K562 (cell line): ENCODE results near the gene CD22. TPM values are rescaled to one million over a fixed set of nuclear protein-coding genes. Genes with fewer than 3 reads are reported as not detected.

Experiments
- ADNP ChIP-seq: fragments of 200-800 bp; sonication (Bioruptor generic); IDR thresholded peaks from 2 replicates; pipeline ENCODE4 v1.6.1; 2016; ENCODE audit warnings: missing genetic modification characterization, missing compliant biosample characterization
- ARID1B ChIP-seq: fragments of 450-650 bp; IDR thresholded peaks from 2 replicates; pipeline ENCODE4 v1.6.1; 2016; ENCODE audit warnings: antibody characterized with exemption, mild to moderate bottlenecking, inconsistent platforms
- ARNT ChIP-seq, 2 experiments: fragments of 450-650 bp; IDR thresholded peaks; 2 replicates each; pipeline ENCODE4 v1.6.1; 2016; ENCODE audit warnings: mild to moderate bottlenecking in 1 of 2
- ATF7 ChIP-seq: fragments of 450-650 bp; IDR thresholded peaks from 2 replicates; pipeline ENCODE4 v1.7.1; 2014; ENCODE audit warnings: mild to moderate bottlenecking, moderate library complexity
- CBFA2T3 ChIP-seq: fragments of 450-650 bp; IDR thresholded peaks from 2 replicates; pipeline ENCODE4 v1.6.1; 2017
- CBX1 ChIP-seq: sonication (generic); IDR thresholded peaks from 2 replicates; pipeline ENCODE4 v1.6.1; 2016; ENCODE audit warnings: antibody characterized with exemption, low read depth, mild to moderate bottlenecking
- CEBPB ChIP-seq: fragments of 450-650 bp; IDR thresholded peaks from 2 replicates; pipeline ENCODE4 v1.6.1; 2016; ENCODE audit warnings: missing genetic modification characterization, missing compliant biosample characterization
- JUNB ChIP-seq: fragments of 450-650 bp; formaldehyde crosslinking; conservative IDR thresholded peaks from 2 replicates; pipeline ENCODE4 v1.4.0; 2020; ENCODE audit warnings: mild to moderate bottlenecking
- NR2F6 ChIP-seq: fragments of 450-650 bp; formaldehyde crosslinking; IDR thresholded peaks from 2 replicates; pipeline ENCODE4 v1.4.0; 2020; ENCODE audit warnings: mild to moderate bottlenecking
- PTBP1 ChIP-seq: fragments of 200-400 bp; formaldehyde crosslinking; IDR thresholded peaks from 2 replicates; pipeline ENCODE4 v1.6.1; 2017; ENCODE audit warnings: low read depth, low read length
- PYGO2 ChIP-seq: fragments of 450-650 bp; IDR thresholded peaks from 2 replicates; pipeline ENCODE4 v1.6.1; 2016; ENCODE audit warnings: mild to moderate bottlenecking, missing genetic modification characterization, moderate library complexity, missing compliant biosample characterization
- SAFB ChIP-seq: fragments of 200-400 bp; formaldehyde crosslinking; IDR thresholded peaks from 2 replicates; pipeline ENCODE4 v1.6.1; 2017; ENCODE audit warnings: low read depth, low read length, borderline replicate concordance
- SIRT6 ChIP-seq: IDR thresholded peaks from one replicate; pipeline ENCODE4 v1.6.1; 2012; ENCODE audit warnings: low read depth, mild to moderate bottlenecking, control low read depth, inconsistent platforms, low read length, moderate library complexity
- SMAD1 ChIP-seq: fragments of 150-350 bp; IDR thresholded peaks from 2 replicates; pipeline ENCODE4 v1.6.1; 2014; ENCODE audit warnings: low read length, low read depth; ENCODE audit not compliant: partially characterized antibody
- TOE1 ChIP-seq, 2 experiments: fragments of 450-650 bp in 1 of 2; sonication (generic) in 1 of 2; formaldehyde crosslinking in 1 of 2; IDR thresholded peaks; 2 replicates each; pipeline versions ENCODE4 v1.7.1 to v1.8.0; 2016 to 2022; ENCODE audit warnings: borderline replicate concordance in 2 of 2, mild to moderate bottlenecking in 2 of 2, antibody characterized with exemption in 1 of 2, inconsistent platforms in 1 of 2, low read depth in 1 of 2, missing genetic modification reagents in 1 of 2, moderate library complexity in 1 of 2
- TSC22D4 ChIP-seq: fragments of 450-650 bp; IDR thresholded peaks from 2 replicates; pipeline ENCODE4 v1.6.1; 2016; ENCODE audit warnings: missing genetic modification characterization, missing biosample characterization, control low read depth
- ZNF140 ChIP-seq: fragments of 250-450 bp; sonication (Bioruptor Pico); IDR thresholded peaks from 2 replicates; pipeline ENCODE4 v1.8.0; 2021; ENCODE audit warnings: moderate library complexity, mild to moderate bottlenecking, inconsistent platforms
- ZNF668 ChIP-seq: fragments of 250-450 bp; sonication (Bioruptor Pico); IDR thresholded peaks from 2 replicates; pipeline ENCODE4 v1.8.0; 2022; ENCODE audit warnings: mild to moderate bottlenecking, inconsistent platforms
- polyA plus RNA-seq, 8 experiments: library from polyadenylated mRNA; depleted of rRNA in 4 of 8; stranded (reverse) in 5 of 8; unstranded in 3 of 8; fragments of >200 nt; fragmentation: Nextera tagmentation in 2 of 8; fragmentation: Illumina TruSeq in 1 of 8; extraction: Ambion mirVana in 2 of 8; extraction: Trizol in 1 of 8; gene quantifications; 2 replicates each; pipeline versions ENCODE4 v1.2.1 to v1.2.3, GENCODE V29; 2011 to 2014; ENCODE audit warnings: inconsistent platforms in 1 of 8, missing spikeins in 1 of 8
- total RNA-seq, 7 experiments: library from RNA; depleted of rRNA in 6 of 7; stranded (reverse); fragments of >200 nt in 6 of 7; fragmentation: Illumina TruSeq in 2 of 7; extraction: Trizol in 2 of 7; gene quantifications; 2 replicates each; pipeline versions ENCODE4 v1.2.1 to v1.2.3, GENCODE V29; 2011 to 2021; ENCODE audit warnings: low replicate concordance in 1 of 7
- TF ChIP-seq, protein P1 (sequence below), 3 experiments: fragments of 200-800 bp in 1 of 3; sonication (Bioruptor generic) in 1 of 3; sonication (generic) in 1 of 3; formaldehyde crosslinking in 1 of 3; IDR thresholded peaks; 2 replicates each; pipeline versions ENCODE4 v1.6.1 to v1.8.0; 2016 to 2022; ENCODE audit warnings: mild to moderate bottlenecking in 2 of 3, missing compliant biosample characterization in 2 of 3, missing genetic modification characterization in 2 of 3, missing genetic modification reagents in 1 of 3
- TF ChIP-seq, protein P2 (sequence below): fragments of 250-450 bp; sonication (Bioruptor Pico); IDR thresholded peaks from 2 replicates; pipeline ENCODE4 v1.8.0; 2022; ENCODE audit warnings: inconsistent platforms
- TF ChIP-seq, protein P3 (sequence below): sonication (generic); formaldehyde crosslinking; IDR thresholded peaks from 2 replicates; pipeline ENCODE4 v1.8.1; 2022; ENCODE audit warnings: missing genetic modification reagents
- TF ChIP-seq, protein P4 (sequence below), 2 experiments: fragments of 450-650 bp; IDR thresholded peaks; 2 replicates each; pipeline ENCODE4 v1.6.1; 2016

Gene CD22
- total and polyA plus RNA-seq, 9 of the 15 experiments (the other 6 are each of a cell fraction or from before 2014, with no cell fraction given), result 0.29 to 5.0 (median 3.5) TPM

DNA sequence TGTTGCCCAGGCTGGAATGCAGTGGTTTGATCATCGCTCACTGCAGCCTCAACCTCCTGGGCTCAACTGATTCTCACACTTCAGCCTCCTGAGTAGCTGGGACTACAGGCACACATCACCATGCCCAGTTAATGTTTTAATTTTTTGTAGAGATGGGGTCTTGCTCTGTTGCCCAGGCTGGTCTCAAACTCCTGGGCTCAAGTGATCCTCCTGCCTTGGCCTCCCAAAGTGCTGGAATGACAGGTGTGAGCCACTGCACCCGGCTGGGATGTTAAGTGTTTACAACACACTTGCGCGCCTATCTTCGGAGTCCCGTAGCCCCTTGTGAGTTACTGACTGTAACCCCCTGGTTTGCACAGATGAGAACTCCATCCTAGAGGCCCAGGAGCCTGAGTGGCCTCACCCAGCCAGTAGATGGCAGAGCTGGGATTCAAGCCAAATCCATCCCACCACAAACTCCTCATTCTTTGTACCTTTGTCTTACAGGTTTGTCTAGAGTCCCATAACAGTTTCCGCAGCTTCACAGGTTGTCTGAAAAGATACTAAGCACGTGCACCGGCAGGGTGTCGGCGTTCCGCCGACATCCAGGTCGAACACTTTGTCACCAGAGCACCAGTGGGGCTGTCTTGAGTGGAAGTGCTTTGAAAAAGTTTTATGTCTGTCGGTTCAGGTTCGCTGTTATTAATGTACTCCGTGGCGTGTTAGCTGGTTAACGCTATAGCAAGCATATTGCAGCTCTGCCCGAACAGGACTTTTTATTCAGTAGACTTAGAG is 22.3 kb upstream of the CD22 start (continued):
- no peak for TF ChIP-seq NR2F6 (CRISPR knock-in tag)
- TF ChIP-seq CEBPB, result no peak
- no peak for TF ChIP-seq ZNF668 (CRISPR knock-in tag)
- TF ChIP-seq CBX1, result 0 out of 2 replicates have a peak, but pooled peaks have one; percentile 52
- TF ChIP-seq JUNB (CRISPR knock-in tag), result no peak
- TF ChIP-seq, protein P1, sequence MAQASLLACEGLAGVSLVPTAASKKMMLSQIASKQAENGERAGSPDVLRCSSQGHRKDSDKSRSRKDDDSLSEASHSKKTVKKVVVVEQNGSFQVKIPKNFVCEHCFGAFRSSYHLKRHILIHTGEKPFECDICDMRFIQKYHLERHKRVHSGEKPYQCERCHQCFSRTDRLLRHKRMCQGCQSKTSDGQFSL (CRISPR knock-in tag; IDR thresholded peaks at IDR 0.05), result no peak
- TF ChIP-seq, protein P1 (tag; IDR thresholded peaks at IDR 0.05), result 0 out of 4 replicates have a peak, but pooled peaks of 1 of the 2 experiments have one; percentile 3
- peak; percentile 42 for TF ChIP-seq ARID1B
- TF ChIP-seq PYGO2 (tag), result no peak
- TF ChIP-seq, protein P2, sequence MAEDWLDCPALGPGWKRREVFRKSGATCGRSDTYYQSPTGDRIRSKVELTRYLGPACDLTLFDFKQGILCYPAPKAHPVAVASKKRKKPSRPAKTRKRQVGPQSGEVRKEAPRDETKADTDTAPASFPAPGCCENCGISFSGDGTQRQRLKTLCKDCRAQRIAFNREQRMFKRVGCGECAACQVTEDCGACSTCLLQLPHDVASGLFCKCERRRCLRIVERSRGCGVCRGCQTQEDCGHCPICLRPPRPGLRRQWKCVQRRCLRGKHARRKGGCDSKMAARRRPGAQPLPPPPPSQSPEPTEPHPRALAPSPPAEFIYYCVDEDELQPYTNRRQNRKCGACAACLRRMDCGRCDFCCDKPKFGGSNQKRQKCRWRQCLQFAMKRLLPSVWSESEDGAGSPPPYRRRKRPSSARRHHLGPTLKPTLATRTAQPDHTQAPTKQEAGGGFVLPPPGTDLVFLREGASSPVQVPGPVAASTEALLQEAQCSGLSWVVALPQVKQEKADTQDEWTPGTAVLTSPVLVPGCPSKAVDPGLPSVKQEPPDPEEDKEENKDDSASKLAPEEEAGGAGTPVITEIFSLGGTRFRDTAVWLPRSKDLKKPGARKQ (CRISPR knock-in tag), result 0 out of 2 replicates have a peak, but pooled peaks have one; percentile 57
- no peak for TF ChIP-seq SAFB
- TF ChIP-seq TOE1 (IDR thresholded peaks at IDR 0.05; ENCODE audit: borderline replicate concordance), result peak; percentile 44; the same call in 1 of the 2 replicates
- TF ChIP-seq TOE1 (CRISPR knock-in tag; IDR thresholded peaks at IDR 0.05; ENCODE audit: borderline replicate concordance, low read depth), result no peak
- peak; percentile 50 to 67; a peak in 1 of 4 replicates for TF ChIP-seq ARNT (IDR thresholded peaks at IDR 0.05)
- TF ChIP-seq, protein P3, sequence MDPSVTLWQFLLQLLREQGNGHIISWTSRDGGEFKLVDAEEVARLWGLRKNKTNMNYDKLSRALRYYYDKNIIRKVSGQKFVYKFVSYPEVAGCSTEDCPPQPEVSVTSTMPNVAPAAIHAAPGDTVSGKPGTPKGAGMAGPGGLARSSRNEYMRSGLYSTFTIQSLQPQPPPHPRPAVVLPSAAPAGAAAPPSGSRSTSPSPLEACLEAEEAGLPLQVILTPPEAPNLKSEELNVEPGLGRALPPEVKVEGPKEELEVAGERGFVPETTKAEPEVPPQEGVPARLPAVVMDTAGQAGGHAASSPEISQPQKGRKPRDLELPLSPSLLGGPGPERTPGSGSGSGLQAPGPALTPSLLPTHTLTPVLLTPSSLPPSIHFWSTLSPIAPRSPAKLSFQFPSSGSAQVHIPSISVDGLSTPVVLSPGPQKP (CRISPR knock-in tag), result no peak
- 0 out of 2 replicates have a peak, but pooled peaks have one; percentile 27 for TF ChIP-seq PTBP1
- no peak for TF ChIP-seq ZNF140
- no peak for TF ChIP-seq CBFA2T3
- TF ChIP-seq TSC22D4, result no peak
- peak; percentile 34; the same call in 1 of the 2 replicates for TF ChIP-seq ATF7
- TF ChIP-seq, protein P4, sequence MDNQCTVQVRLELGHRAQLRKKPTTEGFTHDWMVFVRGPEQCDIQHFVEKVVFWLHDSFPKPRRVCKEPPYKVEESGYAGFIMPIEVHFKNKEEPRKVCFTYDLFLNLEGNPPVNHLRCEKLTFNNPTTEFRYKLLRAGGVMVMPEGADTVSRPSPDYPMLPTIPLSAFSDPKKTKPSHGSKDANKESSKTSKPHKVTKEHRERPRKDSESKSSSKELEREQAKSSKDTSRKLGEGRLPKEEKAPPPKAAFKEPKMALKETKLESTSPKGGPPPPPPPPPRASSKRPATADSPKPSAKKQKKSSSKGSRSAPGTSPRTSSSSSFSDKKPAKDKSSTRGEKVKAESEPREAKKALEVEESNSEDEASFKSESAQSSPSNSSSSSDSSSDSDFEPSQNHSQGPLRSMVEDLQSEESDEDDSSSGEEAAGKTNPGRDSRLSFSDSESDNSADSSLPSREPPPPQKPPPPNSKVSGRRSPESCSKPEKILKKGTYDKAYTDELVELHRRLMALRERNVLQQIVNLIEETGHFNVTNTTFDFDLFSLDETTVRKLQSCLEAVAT (IDR thresholded peaks at IDR 0.05), result peak; percentile 8 to 25; a peak in 2 of 4 replicates
- TF ChIP-seq SMAD1, result no peak
- no peak for TF ChIP-seq SIRT6
- TF ChIP-seq ADNP, result no peak
